Measurements from ENCODE around the gene RIMS1. TPM values are rescaled to one million over a fixed set of nuclear protein-coding genes. Genes with fewer than 3 reads are reported as not detected.

Gene RIMS1, protein sequence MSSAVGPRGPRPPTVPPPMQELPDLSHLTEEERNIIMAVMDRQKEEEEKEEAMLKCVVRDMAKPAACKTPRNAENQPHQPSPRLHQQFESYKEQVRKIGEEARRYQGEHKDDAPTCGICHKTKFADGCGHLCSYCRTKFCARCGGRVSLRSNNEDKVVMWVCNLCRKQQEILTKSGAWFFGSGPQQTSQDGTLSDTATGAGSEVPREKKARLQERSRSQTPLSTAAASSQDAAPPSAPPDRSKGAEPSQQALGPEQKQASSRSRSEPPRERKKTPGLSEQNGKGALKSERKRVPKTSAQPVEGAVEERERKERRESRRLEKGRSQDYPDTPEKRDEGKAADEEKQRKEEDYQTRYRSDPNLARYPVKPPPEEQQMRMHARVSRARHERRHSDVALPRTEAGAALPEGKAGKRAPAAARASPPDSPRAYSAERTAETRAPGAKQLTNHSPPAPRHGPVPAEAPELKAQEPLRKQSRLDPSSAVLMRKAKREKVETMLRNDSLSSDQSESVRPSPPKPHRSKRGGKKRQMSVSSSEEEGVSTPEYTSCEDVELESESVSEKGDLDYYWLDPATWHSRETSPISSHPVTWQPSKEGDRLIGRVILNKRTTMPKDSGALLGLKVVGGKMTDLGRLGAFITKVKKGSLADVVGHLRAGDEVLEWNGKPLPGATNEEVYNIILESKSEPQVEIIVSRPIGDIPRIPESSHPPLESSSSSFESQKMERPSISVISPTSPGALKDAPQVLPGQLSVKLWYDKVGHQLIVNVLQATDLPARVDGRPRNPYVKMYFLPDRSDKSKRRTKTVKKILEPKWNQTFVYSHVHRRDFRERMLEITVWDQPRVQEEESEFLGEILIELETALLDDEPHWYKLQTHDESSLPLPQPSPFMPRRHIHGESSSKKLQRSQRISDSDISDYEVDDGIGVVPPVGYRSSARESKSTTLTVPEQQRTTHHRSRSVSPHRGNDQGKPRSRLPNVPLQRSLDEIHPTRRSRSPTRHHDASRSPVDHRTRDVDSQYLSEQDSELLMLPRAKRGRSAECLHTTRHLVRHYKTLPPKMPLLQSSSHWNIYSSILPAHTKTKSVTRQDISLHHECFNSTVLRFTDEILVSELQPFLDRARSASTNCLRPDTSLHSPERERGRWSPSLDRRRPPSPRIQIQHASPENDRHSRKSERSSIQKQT (N-terminal part only)
- polyA plus RNA-seq (2013, experiment 1 of 2): 0.59 TPM
- 1.1 TPM for polyA plus RNA-seq (2013, experiment 2 of 2)

DNA sequence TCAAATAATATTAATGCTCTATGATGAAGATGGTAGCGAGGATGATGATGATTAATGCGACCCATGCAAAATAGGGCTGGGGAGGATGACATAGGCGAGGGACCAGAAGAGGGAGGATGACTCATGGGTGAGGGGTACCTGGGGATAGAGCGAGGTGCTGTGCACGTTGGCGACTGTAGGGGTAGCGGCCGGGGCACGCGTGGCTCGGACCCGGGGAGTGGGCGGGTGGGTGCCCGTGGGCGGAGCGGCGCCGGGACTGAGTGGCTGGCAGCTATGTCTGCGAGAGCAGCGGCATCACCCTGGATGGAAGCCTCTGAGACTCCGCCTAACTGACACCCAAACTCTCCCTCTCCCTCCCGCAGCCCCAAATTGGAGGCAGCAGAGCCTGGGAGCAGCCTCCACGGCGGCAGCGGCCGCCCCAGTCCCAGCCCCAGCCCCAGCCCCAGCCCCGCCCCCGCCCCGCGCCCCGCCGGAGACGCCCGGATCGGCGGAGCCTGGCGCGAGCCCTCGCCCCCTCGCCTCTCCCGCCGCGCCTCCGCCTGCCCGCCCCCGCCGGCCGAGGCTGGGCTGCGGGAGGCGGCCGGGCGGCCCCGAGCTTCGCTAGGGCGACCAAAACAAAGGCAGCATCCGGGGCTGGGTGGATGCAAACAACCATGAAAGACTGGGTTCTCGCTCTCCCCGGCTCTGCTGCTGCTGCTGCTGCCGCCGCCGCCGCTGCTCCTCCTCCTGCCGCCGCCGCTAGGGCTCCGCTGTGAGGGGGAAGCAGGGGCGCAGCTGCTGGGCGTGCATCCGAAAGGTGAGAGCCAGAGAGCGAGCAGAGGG, at the start of gene RIMS1:
Gene RIMS1 (plus strand): TSS at position 367 of the 822 bp plus-strand sequence. CDS start 474 bp downstream, outside the sequence.
- no peak within 1 kb of the TSS for H3K27ac ChIP-seq (ENCODE audit: low read depth, low read length, severe bottlenecking)
- no peaks in the 10 kb centered on the region for H3K9me3 ChIP-seq (ENCODE audit: control insufficient read depth, low read length)
- no peaks in the 10 kb centered on the region for H3K4me1 ChIP-seq (ENCODE audit: control insufficient read depth, insufficient read depth, low read length, poor library complexity, severe bottlenecking)
- WGBS, 2 experiments (ENCODE audit: insufficient coverage in 2 of 2): 5 to 6% methylated on average over 28 to 30 of the region's 70 CpGs
- peak within 1 kb of the TSS; percentile 46 for H3K4me3 ChIP-seq (ENCODE audit: extremely low read depth, insufficient read depth, low read length, poor library complexity, severe bottlenecking)
- no peaks in the 10 kb centered on the region for H3K36me3 ChIP-seq (ENCODE audit: control insufficient read depth, insufficient read depth, low read length)

DNA sequence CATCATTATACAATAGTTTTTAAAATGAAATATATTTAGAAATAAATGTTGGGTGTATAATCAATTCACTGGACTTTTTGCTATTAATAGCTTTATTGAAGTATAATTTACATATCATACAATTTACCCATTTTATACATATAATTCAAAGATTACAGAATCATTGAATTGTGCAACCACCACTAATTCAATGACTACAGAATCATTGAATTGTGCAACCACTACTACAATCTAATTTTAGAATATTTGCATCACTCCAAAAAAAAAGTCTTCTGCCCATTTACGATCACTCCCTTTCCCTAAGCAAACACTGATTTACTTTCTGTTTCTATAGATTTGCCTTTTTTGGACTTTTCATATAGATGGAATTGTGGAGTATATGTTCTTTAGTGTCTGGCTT, 35.1 kb upstream of the RIMS1 start:
- no peaks in the 10 kb centered on the region for H3K9me3 ChIP-seq (ENCODE audit: control insufficient read depth, low read length)
- no peak overlapping the region for H3K4me3 ChIP-seq (ENCODE audit: extremely low read depth, insufficient read depth, low read length, poor library complexity, severe bottlenecking)
- no peak overlapping the region for H3K27ac ChIP-seq (ENCODE audit: low read depth, low read length, severe bottlenecking)
- no peaks in the 10 kb centered on the region for H3K36me3 ChIP-seq (ENCODE audit: control insufficient read depth, insufficient read depth, low read length)
- no CpG with 5 or more reads among the region's 1 CpG for WGBS, 2 experiments (ENCODE audit: insufficient coverage in 2 of 2)
- H3K4me1 ChIP-seq (ENCODE audit: control insufficient read depth, insufficient read depth, low read length, poor library complexity, severe bottlenecking): no peaks in the 10 kb centered on the region

DNA sequence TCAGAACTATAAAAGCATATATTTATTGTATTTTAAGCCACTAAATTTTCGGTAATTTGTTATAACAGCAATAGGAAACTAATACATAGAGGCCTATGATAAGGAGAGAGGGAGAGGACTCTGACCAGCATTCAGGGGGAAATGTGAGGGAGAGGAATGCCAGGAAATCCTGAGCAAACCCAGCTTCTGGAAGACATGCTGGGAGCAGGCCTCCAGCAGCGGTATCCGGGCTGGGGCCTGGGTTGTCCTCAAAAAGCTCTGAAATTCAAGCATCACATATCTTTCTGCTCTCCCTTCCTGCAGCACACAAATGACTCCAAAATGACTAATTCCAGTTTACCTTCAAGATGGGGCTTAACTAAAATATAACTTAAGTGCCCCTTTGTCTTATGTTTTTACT, 33.4 kb upstream of the RIMS1 start:
- no peaks in the 10 kb centered on the region for H3K9me3 ChIP-seq (ENCODE audit: control insufficient read depth, low read length)
- H3K27ac ChIP-seq (ENCODE audit: low read depth, low read length, severe bottlenecking): no peak overlapping the region
- H3K4me1 ChIP-seq (ENCODE audit: control insufficient read depth, insufficient read depth, low read length, poor library complexity, severe bottlenecking): no peaks in the 10 kb centered on the region
- no peaks in the 10 kb centered on the region for H3K36me3 ChIP-seq (ENCODE audit: control insufficient read depth, insufficient read depth, low read length)
- no peak overlapping the region for H3K4me3 ChIP-seq (ENCODE audit: extremely low read depth, insufficient read depth, low read length, poor library complexity, severe bottlenecking)
- 40 to 64% methylated on average over 2 of the region's 3 CpGs for WGBS, 2 experiments (ENCODE audit: insufficient coverage in 2 of 2)

DNA sequence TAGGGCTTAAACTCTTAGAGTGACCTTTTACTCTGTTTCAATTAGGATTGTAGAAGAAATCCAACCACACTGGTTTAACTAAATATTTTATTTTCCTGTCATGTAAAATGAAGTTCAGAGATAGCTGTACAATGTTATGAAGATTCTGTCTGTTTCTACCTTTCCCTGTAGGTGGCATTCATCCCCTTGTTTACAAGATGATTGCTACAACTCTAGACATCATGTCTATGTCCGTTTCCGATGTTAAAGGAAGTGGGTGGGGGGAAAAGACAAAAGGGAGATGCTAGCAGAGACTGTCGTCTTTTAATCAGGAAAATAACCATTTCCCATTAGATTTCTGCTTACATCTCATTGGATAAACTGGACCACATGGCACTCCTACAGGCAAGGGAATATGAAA, 30.9 kb upstream of the RIMS1 start:
- no peaks in the 10 kb centered on the region for H3K4me1 ChIP-seq (ENCODE audit: control insufficient read depth, insufficient read depth, low read length, poor library complexity, severe bottlenecking)
- H3K9me3 ChIP-seq (ENCODE audit: control insufficient read depth, low read length): no peaks in the 10 kb centered on the region
- H3K4me3 ChIP-seq (ENCODE audit: extremely low read depth, insufficient read depth, low read length, poor library complexity, severe bottlenecking): no peak overlapping the region
- no peak overlapping the region for H3K27ac ChIP-seq (ENCODE audit: low read depth, low read length, severe bottlenecking)
- no peaks in the 10 kb centered on the region for H3K36me3 ChIP-seq (ENCODE audit: control insufficient read depth, insufficient read depth, low read length)
- WGBS, 2 experiments (ENCODE audit: insufficient coverage in 2 of 2): 70% methylated on average over 2 of the region's 3 CpGs; no CpG with 5 or more reads in 1 of the 2 experiments

DNA sequence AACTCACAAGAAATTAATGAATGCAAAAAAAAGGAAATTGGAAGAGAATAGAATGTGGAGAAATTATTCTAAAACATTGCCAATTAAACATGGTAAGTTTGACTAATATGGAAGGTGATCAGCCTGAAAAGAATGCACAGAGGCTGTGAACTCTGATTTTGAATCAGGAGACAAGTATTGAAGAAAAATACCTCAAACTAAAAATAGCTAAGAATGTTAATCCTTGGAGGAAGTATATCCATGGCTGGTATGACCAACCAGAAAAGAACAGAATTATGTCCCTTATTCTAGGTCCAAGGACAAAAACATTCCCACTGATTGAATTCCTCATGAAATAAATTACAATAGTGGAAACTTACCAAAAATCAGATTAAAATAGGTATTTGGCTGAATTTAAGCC, 7.3 kb upstream of the RIMS1 start:
- no peak overlapping the region for H3K27ac ChIP-seq (ENCODE audit: low read depth, low read length, severe bottlenecking)
- H3K36me3 ChIP-seq (ENCODE audit: control insufficient read depth, insufficient read depth, low read length): no peaks in the 10 kb centered on the region
- H3K9me3 ChIP-seq (ENCODE audit: control insufficient read depth, low read length): no peaks in the 10 kb centered on the region
- no peak overlapping the region for H3K4me3 ChIP-seq (ENCODE audit: extremely low read depth, insufficient read depth, low read length, poor library complexity, severe bottlenecking)
- H3K4me1 ChIP-seq (ENCODE audit: control insufficient read depth, insufficient read depth, low read length, poor library complexity, severe bottlenecking): peaks cover 5% of the 10 kb centered on the region

DNA sequence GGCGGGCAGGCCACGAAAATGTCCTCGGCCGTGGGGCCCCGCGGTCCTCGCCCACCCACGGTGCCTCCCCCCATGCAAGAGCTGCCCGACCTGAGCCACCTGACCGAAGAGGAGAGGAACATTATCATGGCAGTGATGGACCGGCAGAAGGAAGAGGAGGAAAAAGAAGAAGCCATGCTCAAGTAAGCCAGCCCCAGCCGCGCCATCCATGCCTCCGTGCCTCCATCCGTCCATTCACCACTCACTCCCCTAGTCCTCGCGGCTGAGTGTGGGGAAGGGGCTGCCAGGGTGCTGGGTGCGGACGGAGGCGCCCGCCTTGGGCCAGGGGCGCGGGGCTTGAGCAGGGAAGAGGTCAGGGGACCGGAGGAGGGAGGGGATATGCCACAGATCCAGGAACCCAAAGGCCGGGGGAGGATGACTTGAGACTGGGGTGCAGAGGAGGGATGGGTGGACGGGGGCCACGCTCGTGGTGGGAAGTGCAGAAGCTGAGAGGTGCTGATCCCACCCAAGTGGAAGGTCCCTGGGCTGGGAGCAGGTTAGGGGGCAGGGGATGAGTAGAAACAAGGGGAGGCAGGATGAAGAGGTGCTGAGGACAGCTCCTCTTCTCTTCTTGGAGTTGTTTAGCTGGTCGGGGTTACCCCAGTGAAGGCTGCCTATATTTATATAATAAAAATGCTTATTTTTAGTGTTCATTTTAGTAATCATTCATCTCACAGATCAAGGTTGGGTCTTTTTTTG, 825 bp downstream of the RIMS1 start:
- 0 to 4% methylated on average over 11 to 12 of the region's 29 CpGs for WGBS, 2 experiments (ENCODE audit: insufficient coverage in 2 of 2)

DNA sequence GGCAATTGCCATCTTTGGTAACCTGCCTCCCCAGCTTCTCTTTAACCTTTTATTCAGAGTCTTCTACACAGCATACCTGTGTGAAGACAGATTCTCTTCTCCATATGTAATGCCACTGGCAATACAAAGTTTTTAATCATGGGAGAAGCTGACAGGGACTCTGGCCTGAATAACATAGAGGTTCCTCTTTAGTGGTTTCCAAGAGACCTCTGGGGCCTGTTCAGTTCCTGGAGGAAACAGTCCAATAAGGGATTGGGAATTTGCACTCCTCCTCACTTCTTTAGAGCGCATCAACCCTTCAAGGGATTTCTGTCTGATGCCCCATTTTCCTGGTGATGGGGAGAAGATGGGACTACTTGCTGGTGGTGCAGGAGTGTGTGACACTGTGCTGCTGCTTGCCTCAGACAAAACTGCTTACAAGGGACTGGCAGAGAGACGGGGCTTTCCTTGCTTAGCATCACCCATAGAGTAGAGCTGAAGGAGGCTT, 1.4 kb downstream of the RIMS1 start:
- Histone ChIP-seq H3K9me3 (ENCODE audit: control insufficient read depth, low read length) (no peaks in the 10 kb centered on the region), H3K4me1 (ENCODE audit: control insufficient read depth, insufficient read depth, low read length, poor library complexity, severe bottlenecking) (no peaks in the 10 kb centered on the region), H3K27ac (ENCODE audit: low read depth, low read length, severe bottlenecking) (no peak overlapping the region), H3K36me3 (ENCODE audit: control insufficient read depth, insufficient read depth, low read length) (no peaks in the 10 kb centered on the region), H3K4me3 (ENCODE audit: extremely low read depth, insufficient read depth, low read length, poor library complexity, severe bottlenecking) (no peak overlapping the region)
- WGBS, 2 experiments (ENCODE audit: insufficient coverage in 2 of 2): 78 to 80% methylated on average over 1 to 2 of the region's 2 CpGs

More for the DNA sequence above, 825 bp downstream of the RIMS1 start:
- Histone ChIP-seq H3K4me3 (ENCODE audit: extremely low read depth, insufficient read depth, low read length, poor library complexity, severe bottlenecking) (peak overlapping the region; percentile 46), H3K27ac (ENCODE audit: low read depth, low read length, severe bottlenecking) (no peak overlapping the region), H3K36me3 (ENCODE audit: control insufficient read depth, insufficient read depth, low read length) (no peaks in the 10 kb centered on the region), H3K4me1 (ENCODE audit: control insufficient read depth, insufficient read depth, low read length, poor library complexity, severe bottlenecking) (no peaks in the 10 kb centered on the region), H3K9me3 (ENCODE audit: control insufficient read depth, low read length) (no peaks in the 10 kb centered on the region)

DNA sequence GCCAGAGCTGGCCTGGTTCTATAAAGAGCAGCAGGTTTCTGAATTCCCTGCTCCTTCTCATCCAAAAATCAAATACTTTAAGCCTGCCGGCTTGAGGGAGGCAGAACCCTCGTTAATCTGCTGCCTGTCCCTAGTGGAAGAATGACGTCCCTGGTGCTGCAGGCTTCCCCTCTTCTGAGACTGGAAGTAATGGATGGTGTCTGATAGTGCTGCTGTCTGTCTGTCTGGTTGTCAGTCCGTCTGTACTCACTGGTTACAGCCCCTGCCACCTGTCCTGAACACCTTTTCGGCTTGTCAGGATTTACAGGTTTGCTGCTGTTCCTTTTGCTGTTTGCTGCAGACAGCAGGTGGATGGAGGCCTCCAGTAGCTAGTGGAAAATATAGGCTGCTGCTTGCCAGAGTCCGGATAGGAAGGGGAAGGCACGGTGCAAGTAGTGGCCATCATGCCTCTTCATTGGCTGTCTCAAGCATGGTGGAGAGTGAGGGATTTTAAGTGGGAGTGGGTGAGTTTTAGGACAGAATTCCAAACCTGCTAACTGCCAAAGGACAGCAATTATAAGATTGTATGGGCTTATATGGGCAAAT, 2.5 kb downstream of the RIMS1 start:
- Histone ChIP-seq H3K36me3 (ENCODE audit: control insufficient read depth, insufficient read depth, low read length) (no peaks in the 10 kb centered on the region), H3K4me3 (ENCODE audit: extremely low read depth, insufficient read depth, low read length, poor library complexity, severe bottlenecking) (no peak overlapping the region), H3K27ac (ENCODE audit: low read depth, low read length, severe bottlenecking) (no peak overlapping the region), H3K9me3 (ENCODE audit: control insufficient read depth, low read length) (no peaks in the 10 kb centered on the region), H3K4me1 (ENCODE audit: control insufficient read depth, insufficient read depth, low read length, poor library complexity, severe bottlenecking) (no peaks in the 10 kb centered on the region)
- 86 to 90% methylated on average over 5 to 6 of the region's 7 CpGs for WGBS, 2 experiments (ENCODE audit: insufficient coverage in 2 of 2)

DNA sequence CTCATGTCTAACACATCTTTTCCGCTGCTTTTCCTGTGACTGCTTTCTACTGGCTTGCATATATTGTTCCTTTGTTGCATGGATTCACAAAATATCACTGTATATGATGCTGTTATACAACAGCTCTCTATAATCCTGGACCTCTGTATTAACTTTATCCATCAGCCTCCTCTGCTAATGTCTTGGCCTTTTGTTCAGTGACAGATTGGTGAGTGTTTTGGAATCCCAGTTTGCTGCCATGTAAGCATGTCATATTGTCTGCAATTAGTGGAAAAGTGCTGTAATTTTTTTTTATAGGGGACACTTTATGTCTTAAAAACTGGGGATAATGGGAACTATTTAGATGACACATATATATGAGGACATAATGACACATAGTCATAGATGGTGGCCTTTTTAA, 3.0 kb downstream of the RIMS1 start:
- no CpG with 5 or more reads among the region's 1 CpG for WGBS, 2 experiments (ENCODE audit: insufficient coverage in 2 of 2)
- Histone ChIP-seq H3K27ac (ENCODE audit: low read depth, low read length, severe bottlenecking) (no peak overlapping the region), H3K4me1 (ENCODE audit: control insufficient read depth, insufficient read depth, low read length, poor library complexity, severe bottlenecking) (no peaks in the 10 kb centered on the region), H3K36me3 (ENCODE audit: control insufficient read depth, insufficient read depth, low read length) (no peaks in the 10 kb centered on the region), H3K4me3 (ENCODE audit: extremely low read depth, insufficient read depth, low read length, poor library complexity, severe bottlenecking) (no peak overlapping the region), H3K9me3 (ENCODE audit: control insufficient read depth, low read length) (no peaks in the 10 kb centered on the region)
